Naive thymus-derived CD4-positive, alpha-beta T cell (primary cell): ENCODE results near the gene PNRC1. TPM values are rescaled to one million over a fixed set of nuclear protein-coding genes. Genes with fewer than 3 reads are reported as not detected.

Experiments
- ATAC-seq: fragments of 150-1000 bp; cut with Tn5 transposase; 2 replicates; pipeline ENCODE4 v1.10.0; 2021; ENCODE audit warnings: mild to moderate bottlenecking, moderate library complexity
- CTCF ChIA-PET: fragments of 350-600 bp; sonication (Branson Sonifier 250); formaldehyde crosslinking; loops from one replicate; lab custom pipeline; 2021; ENCODE audit warnings: antibody characterized with exemption; lab: Charles Lee
- POLR2A ChIA-PET: fragments of 350-600 bp; sonication (Branson Sonifier 250); formaldehyde crosslinking; loops from one replicate; lab custom pipeline; 2021; ENCODE audit warnings: antibody characterized with exemption, inconsistent platforms; lab: Charles Lee
- DNase-seq, 9 donors: peaks; one replicate each; pipeline versions ENCODE4 v3.0.0 to v3.0.0-alpha.2; 2020 to 2022; ENCODE audit warnings: mixed read lengths in 1 of 9
- H3K27ac ChIP-seq: one replicate; pipeline ENCODE4 v1.7.0; 2013; ENCODE audit warnings: mild to moderate bottlenecking, low read depth, low read length, moderate library complexity
- H3K27me3 ChIP-seq, 2 donors: one replicate each; pipeline ENCODE4 v1.7.0; 2013; ENCODE audit warnings: low read length in 2 of 2, mild to moderate bottlenecking in 2 of 2, moderate library complexity in 2 of 2; ENCODE audit not compliant: control insufficient read depth in 2 of 2, insufficient read depth in 2 of 2
- H3K36me3 ChIP-seq, 3 experiments: 1 replicate in 2 of 3; 2 replicates in 1 of 3; pipeline ENCODE4 v1.7.0; 2013; ENCODE audit warnings: low read length in 3 of 3, mild to moderate bottlenecking in 3 of 3, moderate library complexity in 1 of 3; ENCODE audit not compliant: insufficient read depth in 3 of 3, control insufficient read depth in 2 of 3
- H3K4me1 ChIP-seq, 2 donors: one replicate each; pipeline ENCODE4 v1.7.0; 2013; ENCODE audit warnings: low read length in 2 of 2, mild to moderate bottlenecking in 2 of 2, moderate library complexity in 1 of 2; ENCODE audit not compliant: control insufficient read depth in 2 of 2, insufficient read depth in 2 of 2
- H3K4me3 ChIP-seq: 2 replicates; pipeline ENCODE4 v1.7.0; 2013; ENCODE audit warnings: mild to moderate bottlenecking, low read length
- H3K9me3 ChIP-seq, 3 experiments: 1 replicate in 2 of 3; 2 replicates in 1 of 3; pipeline ENCODE4 v1.7.0; 2013; ENCODE audit warnings: low read length in 3 of 3; ENCODE audit not compliant: control insufficient read depth in 2 of 3
- H3K27ac Mint-ChIP-seq, 9 donors: one replicate each; pipeline ENCODE4 v1.8.0; 2020 to 2022; ENCODE audit warnings: mixed read lengths in 9 of 9, mild to moderate bottlenecking in 8 of 9, moderate library complexity in 5 of 9, inconsistent platforms in 2 of 9
- H3K27me3 Mint-ChIP-seq, 5 donors: one replicate each; pipeline ENCODE4 v1.8.0; 2021 to 2022; ENCODE audit warnings: mixed read lengths in 5 of 5, mild to moderate bottlenecking in 1 of 5
- H3K36me3 Mint-ChIP-seq, 5 donors: one replicate each; pipeline ENCODE4 v1.8.0; 2020 to 2022; ENCODE audit warnings: mixed read lengths in 5 of 5, mild to moderate bottlenecking in 3 of 5, inconsistent platforms in 1 of 5
- H3K4me1 Mint-ChIP-seq, 7 donors: one replicate each; pipeline ENCODE4 v1.8.0; 2020 to 2022; ENCODE audit warnings: mixed read lengths in 7 of 7, mild to moderate bottlenecking in 3 of 7, inconsistent platforms in 1 of 7
- H3K4me3 Mint-ChIP-seq, 10 donors: one replicate each; pipeline ENCODE4 v1.8.0; 2020 to 2022; ENCODE audit warnings: mild to moderate bottlenecking in 10 of 10, mixed read lengths in 10 of 10, moderate library complexity in 6 of 10, inconsistent platforms in 2 of 10
- H3K9me3 Mint-ChIP-seq, 11 donors: one replicate each; pipeline ENCODE4 v1.8.0; 2020 to 2022; ENCODE audit warnings: mixed read lengths in 11 of 11, mild to moderate bottlenecking in 4 of 11, inconsistent platforms in 1 of 11, moderate library complexity in 1 of 11
- intact Hi-C, 2 donors: fragments of 100-400 bp; cut with micrococcal nuclease; formaldehyde crosslinking; loops; one replicate each; pipeline ENCODE4 v1.15.1; 2023
- polyA plus RNA-seq, 2 donors: library from polyadenylated mRNA; unstranded; fragments of 300-500 nt; fragmentation: Illumina TruSeq; gene quantifications; one replicate each; pipeline ENCODE4 v1.2.3, GENCODE V29; 2021
- total RNA-seq, 6 experiments: library from RNA in 5 of 6; stranded (reverse) in 5 of 6; gene quantifications; 1 replicate in 5 of 6; 2 replicates in 1 of 6; pipeline ENCODE4 v1.2.3 and lab custom pipeline; 2021 to 2026

PNRC1 gene
- total and polyA plus RNA-seq, 7 experiments from 2014 or later: 108 to 822 (median 763) TPM

DNA sequence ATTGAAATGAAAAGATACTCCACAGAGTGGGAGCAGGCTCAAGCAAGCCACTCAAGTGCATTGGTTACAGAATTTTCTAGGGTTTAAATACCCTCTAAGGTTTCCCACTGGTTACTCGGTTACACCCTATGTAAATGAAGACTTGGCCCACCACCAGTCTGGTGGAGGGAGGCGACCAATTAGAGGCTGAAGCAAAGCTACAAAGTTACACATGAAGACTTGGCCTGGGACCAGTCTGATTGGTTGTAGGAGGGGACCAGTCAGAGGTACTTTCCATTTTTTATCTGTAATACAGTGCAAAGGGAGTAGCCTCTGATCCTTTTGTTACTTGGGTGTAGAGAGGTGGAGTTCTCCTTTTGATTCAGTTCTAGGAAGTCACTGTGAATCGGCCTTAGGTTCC lies 29.7 kb downstream of the PNRC1 start:
- no peaks in the 10 kb centered on the region for H3K4me1 Mint-ChIP-seq
- CTCF ChIA-PET: no interaction called here
- H3K27ac Mint-ChIP-seq: no peak overlapping the region

DNA sequence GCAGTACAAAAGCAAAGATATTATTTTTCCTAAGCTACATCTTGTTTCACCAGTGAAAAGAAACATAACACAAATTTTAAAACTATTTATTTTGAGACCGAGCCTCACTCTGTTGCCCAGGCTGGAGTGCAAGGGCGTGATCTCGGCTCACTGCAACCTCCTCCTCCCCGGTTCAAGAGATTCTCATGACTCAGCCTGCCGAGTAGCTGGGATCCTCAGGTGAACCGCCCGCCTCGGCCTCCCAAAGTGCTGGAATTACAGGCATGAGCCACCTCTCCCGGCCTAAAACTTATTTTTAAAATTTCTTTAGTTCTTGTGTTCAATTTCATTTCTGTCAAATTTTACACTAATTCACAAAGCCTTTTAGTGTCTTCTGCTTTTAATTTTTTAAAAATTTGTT lies 31.4 kb downstream of the PNRC1 start:
- Histone ChIP-seq H3K4me3 (no peak overlapping the region), H3K9me3 (no peaks in the 10 kb centered on the region), H3K27me3 (no peaks in the 10 kb centered on the region), H3K36me3 (no peaks in the 10 kb centered on the region), H3K27ac (no peak overlapping the region), H3K4me1 (peaks cover 0 to 2% of the 10 kb centered on the region in 2 donors)
- ATAC-seq (no peak), DNase-seq (no peak)
- ChIA-PET CTCF (interaction anchor here (0.6 kb wide), 1 partner anchor 19 kb away, joined by 5 read pairs; no protein-coding TSS in a partner anchor), POLR2A (no interaction called here)
- peaks cover 0 to 27% (median 0%) of the 10 kb centered on the region in 5 donors for H3K27me3 Mint-ChIP-seq
- no peak overlapping the region for H3K27ac Mint-ChIP-seq
- H3K4me3 Mint-ChIP-seq: no peak overlapping the region
- no peaks in the 10 kb centered on the region for H3K9me3 Mint-ChIP-seq
- peaks cover 0 to 5% (median 2%) of the 10 kb centered on the region in 5 donors for H3K36me3 Mint-ChIP-seq
- peaks cover 2 to 8% (median 3%) of the 10 kb centered on the region in 7 donors for H3K4me1 Mint-ChIP-seq
- intact Hi-C loops: no loop called here

More for the DNA sequence above, 29.7 kb downstream of the PNRC1 start:
- POLR2A ChIA-PET: no interaction called here
- H3K4me1 ChIP-seq: no peaks in the 10 kb centered on the region
- Mint-ChIP-seq H3K36me3 (peaks cover 0 to 7% (median 5%) of the 10 kb centered on the region in 5 donors), H3K4me3 (no peak overlapping the region), H3K9me3 (no peaks in the 10 kb centered on the region), H3K27me3 (peaks cover 0 to 16% (median 0%) of the 10 kb centered on the region in 5 donors)
- intact Hi-C loops: no loop called here
- H3K4me3 ChIP-seq: no peak overlapping the region
- H3K36me3 ChIP-seq: no peaks in the 10 kb centered on the region
- H3K9me3 ChIP-seq: no peaks in the 10 kb centered on the region
- no peak overlapping the region for H3K27ac ChIP-seq
- H3K27me3 ChIP-seq: no peaks in the 10 kb centered on the region
- no peak for ATAC-seq
- no peak for DNase-seq

DNA sequence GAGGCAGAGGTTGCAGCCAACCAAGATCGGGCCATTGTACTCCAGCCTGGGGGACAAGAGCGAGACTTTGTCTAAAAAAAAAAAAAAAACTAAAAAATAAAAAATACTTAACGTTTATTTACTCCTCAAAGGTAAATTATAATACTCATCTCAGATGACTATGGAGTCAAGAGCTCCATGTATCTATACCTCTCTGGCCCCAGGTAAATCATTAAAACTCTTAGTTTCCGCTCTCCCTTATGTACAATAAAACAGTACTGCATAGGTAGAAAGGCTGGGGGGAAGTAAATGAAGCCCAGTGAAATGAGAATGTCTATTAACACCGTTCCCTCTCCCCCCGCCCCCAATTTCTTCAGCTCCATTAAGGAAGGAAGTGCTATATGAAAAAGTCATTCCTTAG lies 36.2 kb downstream of the PNRC1 start:
- peaks cover 0 to 5% of the 10 kb centered on the region in 2 donors for H3K4me1 ChIP-seq
- H3K4me3 Mint-ChIP-seq: peak overlapping the region; percentile 77 to 95 (median 85)
- H3K4me1 Mint-ChIP-seq: peaks cover 6 to 12% (median 10%) of the 10 kb centered on the region in 7 donors
- H3K4me3 ChIP-seq: no peak overlapping the region
- peak overlapping the region in 4 of 9 donors; percentile 22 to 82 (median 56) for H3K27ac Mint-ChIP-seq
- ChIA-PET CTCF (interaction anchor here (1.2 kb wide), 1 partner anchor 33 kb away, joined by 3 read pairs; no protein-coding TSS in a partner anchor), POLR2A (interaction anchor here (0.6 to 1.4 kb wide), 2 partner anchors 38 to 1255 kb away, joined by 3 read pairs; no protein-coding TSS in a partner anchor)
- no peaks in the 10 kb centered on the region for H3K36me3 ChIP-seq
- no peaks in the 10 kb centered on the region for H3K27me3 ChIP-seq
- intact Hi-C loops: loop anchor here (1.0 kb wide), 2 partner anchors 34 to 35 kb away; no protein-coding TSS in a partner anchor
- H3K27ac ChIP-seq: no peak overlapping the region
- H3K9me3 ChIP-seq: no peaks in the 10 kb centered on the region
- H3K36me3 Mint-ChIP-seq: no peaks in the 10 kb centered on the region
- peaks cover 0 to 1% (median 0%) of the 10 kb centered on the region in 11 donors for H3K9me3 Mint-ChIP-seq
- H3K27me3 Mint-ChIP-seq: peaks cover 0 to 41% (median 0%) of the 10 kb centered on the region in 5 donors
- no peak for DNase-seq
- no peak for ATAC-seq

DNA sequence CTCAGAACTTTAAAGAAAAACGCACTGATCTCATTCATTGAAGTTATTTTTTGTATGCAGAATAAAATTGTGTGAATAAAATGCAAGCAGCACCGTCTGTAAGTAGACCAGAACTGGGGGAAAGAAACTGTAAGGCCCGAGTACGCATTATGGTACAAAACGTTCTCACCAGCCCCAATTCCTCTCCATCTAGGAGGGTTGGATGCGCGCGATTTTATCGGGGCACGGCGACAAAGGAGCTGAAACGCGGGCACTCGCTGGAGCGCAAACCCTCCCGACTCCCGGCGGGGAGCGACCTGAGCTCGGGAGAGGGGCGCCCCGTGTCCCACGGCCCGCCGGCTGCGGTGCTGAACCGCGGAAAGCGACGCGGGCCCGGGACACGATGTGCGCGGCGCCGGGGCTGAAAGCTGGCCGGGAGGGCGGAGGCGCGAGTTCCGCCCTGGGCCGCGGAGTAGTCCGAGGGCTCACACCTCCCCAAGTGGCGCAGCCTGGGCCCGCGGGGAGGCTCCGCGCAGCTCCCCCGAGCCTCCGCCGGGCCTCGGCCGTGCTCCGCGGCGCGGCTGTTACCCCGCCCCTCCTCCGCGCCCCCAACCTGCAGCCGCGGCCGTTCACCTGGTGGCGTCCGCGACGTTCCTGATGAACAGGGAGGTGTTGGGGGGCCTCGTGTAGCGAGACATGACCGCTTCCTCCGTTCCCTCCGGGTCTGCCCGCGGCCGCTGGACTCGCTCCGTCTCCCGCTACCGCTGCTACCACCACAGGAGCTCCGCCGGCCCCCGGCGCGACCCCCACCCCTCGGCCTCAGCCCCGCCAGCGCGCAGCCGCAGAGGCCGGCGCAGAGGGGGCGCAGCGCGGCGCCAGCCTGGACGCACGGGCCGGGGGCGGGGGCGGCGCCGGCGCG lies 36.9 kb downstream of the PNRC1 start, which contains the start of gene SRSF12:
SRSF12 (minus strand) TSS at position 861 of the 898 bp plus-strand sequence; CDS start at position 677, 184 bp downstream.
- no peak within 1 kb of the TSS for H3K27ac ChIP-seq
- H3K27me3 Mint-ChIP-seq: peaks cover 0 to 44% (median 0%) of the 10 kb centered on the region in 5 donors
- H3K27me3 ChIP-seq: no peaks in the 10 kb centered on the region
- ATAC-seq (peak; percentile 91), DNase-seq (peak; percentile 5 to 43 (median 30))
- peaks cover 6 to 12% (median 10%) of the 10 kb centered on the region in 7 donors for H3K4me1 Mint-ChIP-seq
- peak within 1 kb of the TSS; percentile 42 for H3K4me3 ChIP-seq
- H3K36me3 Mint-ChIP-seq: no peaks in the 10 kb centered on the region
- peak within 1 kb of the TSS; percentile 77 to 95 (median 85) for H3K4me3 Mint-ChIP-seq
- H3K9me3 ChIP-seq: no peaks in the 10 kb centered on the region
- POLR2A ChIA-PET: interaction anchor here (0.6 to 1.4 kb wide), 5 partner anchors 35 to 1254 kb away, joined by 3 read pairs; partner anchors contain the start of gene PNRC1
- no peaks in the 10 kb centered on the region for H3K36me3 ChIP-seq
- CTCF ChIA-PET: interaction anchor here (1.2 kb wide), 1 partner anchor 32 kb away, joined by 3 read pairs; no protein-coding TSS in a partner anchor
- intact Hi-C loops: loop anchor here (1.0 kb wide), 2 partner anchors 35 to 36 kb away; no protein-coding TSS in a partner anchor
- peaks cover 0 to 5% of the 10 kb centered on the region in 2 donors for H3K4me1 ChIP-seq
- H3K9me3 Mint-ChIP-seq: peaks cover 0 to 1% (median 0%) of the 10 kb centered on the region in 11 donors
- peak within 1 kb of the TSS in 5 of 9 donors; percentile 1 to 82 (median 39) for H3K27ac Mint-ChIP-seq

DNA sequence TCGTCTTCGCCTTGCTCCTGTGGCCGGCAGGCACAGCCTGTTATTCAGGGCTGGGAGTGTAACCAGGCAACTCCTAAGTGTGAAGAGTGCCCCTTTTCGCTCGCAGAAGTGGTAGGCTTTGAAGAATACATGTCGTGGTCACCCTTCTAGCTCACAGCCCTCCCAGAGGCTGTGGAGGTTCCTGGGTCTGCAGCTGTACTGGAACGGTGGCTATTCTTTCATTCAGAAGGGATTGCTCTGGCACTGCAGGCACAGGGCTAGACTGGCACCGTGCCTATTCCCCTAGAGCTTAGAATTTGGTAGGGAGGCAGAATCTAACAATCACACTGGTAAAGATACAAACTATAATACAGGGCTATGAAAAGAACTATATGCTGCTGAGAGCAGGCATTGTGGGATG lies 38.4 kb downstream of the PNRC1 start:
- Mint-ChIP-seq H3K4me3 (peak overlapping the region; percentile 38 to 90 (median 69)), H3K27me3 (peaks cover 0 to 44% (median 0%) of the 10 kb centered on the region in 5 donors), H3K4me1 (peaks cover 6 to 12% (median 10%) of the 10 kb centered on the region in 7 donors), H3K27ac (peak overlapping the region in 2 of 9 donors; percentile 1), H3K36me3 (no peaks in the 10 kb centered on the region), H3K9me3 (peaks cover 0 to 1% (median 0%) of the 10 kb centered on the region in 11 donors)
- no peaks in the 10 kb centered on the region for H3K36me3 ChIP-seq
- no peak for DNase-seq
- no peaks in the 10 kb centered on the region for H3K9me3 ChIP-seq
- no peak for ATAC-seq
- no peak overlapping the region for H3K4me3 ChIP-seq
- H3K4me1 ChIP-seq: peaks cover 0 to 5% of the 10 kb centered on the region in 2 donors
- ChIA-PET CTCF (interaction anchor here (0.6 to 1.0 kb wide), 2 partner anchors 35 to 257 kb away, joined by 3 to 4 read pairs; no protein-coding TSS in a partner anchor), POLR2A (no interaction called here)
- no peak overlapping the region for H3K27ac ChIP-seq
- H3K27me3 ChIP-seq: no peaks in the 10 kb centered on the region
- intact Hi-C loops: no loop called here

DNA sequence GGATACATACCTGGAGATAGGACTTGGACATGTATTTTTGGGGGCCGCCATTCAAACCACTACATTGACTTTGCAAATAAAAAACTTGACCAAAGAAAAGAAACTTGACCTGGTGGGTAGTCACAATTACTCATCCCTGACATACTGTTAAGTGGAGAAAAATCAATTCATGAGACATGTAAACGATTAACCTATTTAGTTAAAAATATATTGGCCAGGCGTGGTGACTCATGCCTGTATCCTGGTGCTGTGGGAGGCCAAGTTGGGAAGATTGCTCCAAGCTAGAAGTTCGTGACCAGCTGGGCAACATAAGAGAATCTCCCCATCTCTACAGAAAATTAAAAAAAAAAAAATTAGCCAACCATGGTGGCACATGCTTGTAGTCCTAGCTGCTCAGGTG lies 39.8 kb downstream of the PNRC1 start:
- intact Hi-C loops: loop anchor here in 1 of 2 donors (5.0 kb wide), 1 partner anchor 122 kb away; no protein-coding TSS in a partner anchor
- ChIA-PET CTCF (interaction anchor here (1.0 to 1.8 kb wide), 2 partner anchors 121 to 252 kb away, joined by 3 to 6 read pairs; no protein-coding TSS in a partner anchor), POLR2A (interaction anchor here (1.1 to 1.3 kb wide), 2 partner anchors 38 to 40 kb away, joined by 3 read pairs; partner anchors contain the start of gene PNRC1)
- Histone ChIP-seq H3K27me3 (no peaks in the 10 kb centered on the region), H3K4me1 (peaks cover 0 to 5% of the 10 kb centered on the region in 2 donors), H3K9me3 (no peaks in the 10 kb centered on the region), H3K4me3 (no peak overlapping the region), H3K27ac (no peak overlapping the region), H3K36me3 (no peaks in the 10 kb centered on the region)
- Mint-ChIP-seq H3K9me3 (peaks cover 0 to 1% (median 0%) of the 10 kb centered on the region in 11 donors), H3K4me3 (no peak overlapping the region), H3K27ac (no peak overlapping the region), H3K27me3 (peaks cover 0 to 44% (median 0%) of the 10 kb centered on the region in 5 donors), H3K36me3 (peaks cover 0 to 5% (median 4%) of the 10 kb centered on the region in 5 donors), H3K4me1 (peaks cover 6 to 12% (median 10%) of the 10 kb centered on the region in 7 donors)
- ATAC-seq: no peak
- DNase-seq: no peak
